BJ (cell line): Measurements from ENCODE around the gene PFKP. TPM values are rescaled to one million over a fixed set of nuclear protein-coding genes. Genes with fewer than 3 reads are reported as not detected.

Source experiments
- CTCF ChIA-PET: fragments of 350-600 bp; formaldehyde crosslinking; extraction: SDS; loops from one replicate; lab custom pipeline; 2021; ENCODE audit warnings: antibody characterized with exemption, inconsistent platforms; lab: Yijun Ruan, JAX
- POLR2A ChIA-PET: fragments of 300-600 bp; sonication (Branson Sonifier 250); formaldehyde crosslinking; extraction: SDS; loops from one replicate; lab custom pipeline; 2021; ENCODE audit warnings: antibody characterized with exemption; lab: Charles Lee
- DNase-seq: peaks from one replicate; pipeline ENCODE4 v3.0.0-alpha.2; 2011; ENCODE audit warnings: low read depth
- H3K27me3 ChIP-seq: 2 replicates; pipeline ENCODE4 v1.6.0; 2011; ENCODE audit warnings: low read length; ENCODE audit not compliant: control insufficient read depth, insufficient read depth
- H3K36me3 ChIP-seq: 2 replicates; pipeline ENCODE4 v1.5.1; 2011; ENCODE audit warnings: low read length; ENCODE audit not compliant: control insufficient read depth, insufficient read depth
- H3K4me3 ChIP-seq: 2 replicates; pipeline ENCODE4 v1.5.1; 2011; ENCODE audit warnings: low read depth, mild to moderate bottlenecking, control low read depth, low read length
- CTCF ChIP-seq: IDR thresholded peaks from 2 replicates; pipeline ENCODE4 v1.5.1; 2011; ENCODE audit warnings: low read depth, mild to moderate bottlenecking, control low read depth, inconsistent platforms, low read length, moderate library complexity; ENCODE audit not compliant: insufficient read depth
- polyA plus RNA-seq: library from polyadenylated mRNA; depleted of rRNA; stranded (reverse); fragments of >200 nt; gene quantifications from 2 replicates; pipeline ENCODE4 v1.2.3, GENCODE V29; 2011

PFKP gene
- polyA plus RNA-seq, 1 experiment = 138 TPM

DNA sequence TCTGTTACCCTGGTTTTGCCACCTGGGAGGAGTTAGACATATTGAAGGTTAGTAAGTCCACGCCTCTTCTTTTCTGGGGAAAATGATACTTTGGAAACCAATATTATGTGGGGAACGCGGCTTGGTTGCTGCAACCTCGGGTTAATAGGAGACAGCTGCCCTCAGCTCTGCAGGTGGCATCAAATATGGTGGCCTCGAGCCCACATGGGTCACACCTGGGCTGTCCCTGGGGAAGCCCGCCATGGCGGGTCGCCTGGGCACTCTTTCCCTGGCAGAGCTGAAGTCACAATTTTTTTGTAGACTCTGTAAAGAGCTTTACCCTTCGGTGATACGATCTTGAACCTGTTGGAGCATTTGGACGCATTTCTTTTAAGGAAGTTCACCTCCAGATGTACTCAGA lies 2.5 kb downstream of the PFKP start:
- Histone ChIP-seq H3K27me3 (no peaks in the 10 kb centered on the region), H3K36me3 (peaks cover 7% of the 10 kb centered on the region), H3K4me3 (no peak overlapping the region; the same call in 1 of the 2 replicates)
- POLR2A ChIA-PET = no interaction called here
- no peak for TF ChIP-seq CTCF
- no peak for DNase-seq
- CTCF ChIA-PET = interaction anchor here (1.0 to 1.1 kb wide), 2 partner anchors 26 to 56 kb away, joined by 4 to 6 read pairs; no protein-coding TSS in a partner anchor

- no peak overlapping the region for H3K4me3 ChIP-seq
- peaks cover 8% of the 10 kb centered on the region for H3K36me3 ChIP-seq
- no peak for DNase-seq
- no peak for TF ChIP-seq CTCF
- no peaks in the 10 kb centered on the region for H3K27me3 ChIP-seq
- CTCF ChIA-PET = interaction anchor here (1.6 kb wide), 1 partner anchor 24 kb away, joined by 3 read pairs; no protein-coding TSS in a partner anchor
- POLR2A ChIA-PET = interaction anchor here (0.6 kb wide), 1 partner anchor 23 kb away, joined by 14 read pairs; no protein-coding TSS in a partner anchor
These were observed 4.3 kb downstream of the PFKP start for GRCh38 chr10:3071405-3072198.

DNA sequence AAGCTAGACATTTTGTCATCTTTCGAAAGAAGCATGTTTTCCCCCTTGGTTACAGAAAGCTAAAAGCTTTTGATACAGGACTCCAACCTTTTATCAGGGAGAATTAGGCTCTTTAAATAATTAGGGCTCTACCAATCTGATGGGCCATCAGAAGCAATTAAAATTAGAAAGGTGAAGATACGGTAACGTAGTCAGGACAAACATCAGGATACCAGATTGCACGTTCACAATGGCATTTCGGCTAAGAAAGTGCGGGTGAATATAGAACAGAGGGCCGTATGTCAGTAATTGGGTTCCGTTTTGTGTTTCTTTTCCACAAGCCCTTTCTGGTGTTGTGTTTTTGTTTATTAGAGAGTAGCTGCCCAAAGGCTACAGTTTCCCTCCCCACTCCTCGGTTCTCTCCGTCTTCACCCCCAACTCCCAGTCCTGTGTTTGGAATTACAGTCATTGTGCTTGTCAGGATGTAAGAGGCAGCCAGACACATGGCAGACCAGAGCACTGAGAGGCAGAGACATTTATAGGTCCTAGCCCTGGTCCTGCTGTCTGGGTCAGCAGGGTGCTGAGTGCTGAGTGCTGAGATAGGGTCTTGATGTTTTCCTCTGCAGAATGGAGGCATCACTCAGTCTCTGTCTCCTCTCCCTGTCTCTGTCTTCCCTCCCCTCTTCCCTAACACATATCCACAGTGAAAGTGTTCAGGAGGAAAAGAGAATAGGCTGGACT lies 5.5 kb downstream of the PFKP start:
- H3K27me3 ChIP-seq = no peaks in the 10 kb centered on the region
- no peak overlapping the region for H3K4me3 ChIP-seq
- CTCF ChIA-PET = interaction anchor here (1.6 kb wide), 1 partner anchor 23 kb away, joined by 3 read pairs; no protein-coding TSS in a partner anchor
- peaks cover 9% of the 10 kb centered on the region for H3K36me3 ChIP-seq
- TF ChIP-seq CTCF = no peak
- no peak for DNase-seq
- POLR2A ChIA-PET = no interaction called here

- ChIA-PET CTCF (interaction anchor here (1.2 to 1.3 kb wide), 2 partner anchors 21 to 146 kb away, joined by 4 read pairs; no protein-coding TSS in a partner anchor), POLR2A (no interaction called here)
- no peak for DNase-seq
- Histone ChIP-seq H3K27me3 (no peaks in the 10 kb centered on the region), H3K36me3 (peaks cover 8% of the 10 kb centered on the region), H3K4me3 (no peak overlapping the region)
- TF ChIP-seq CTCF = no peak
These were observed 6.9 kb downstream of the PFKP start for GRCh38 chr10:3074145-3074665.
